B cell (primary cell): ENCODE measurements around the gene SNX32. TPM values are rescaled to one million over a fixed set of nuclear protein-coding genes. Genes with fewer than 3 reads are reported as not detected.

ENCODE experiments used
- ATAC-seq: fragments of 200-7000 bp; cut with Tn5 transposase; one replicate; pipeline ENCODE4 v1.10.0; 2021; ENCODE audit warnings: low read depth, mild to moderate bottlenecking, moderate number of reproducible peaks, moderate library complexity
- CTCF ChIA-PET: fragments of 350-600 bp; sonication (Branson Sonifier 250); formaldehyde crosslinking; loops from one replicate; lab custom pipeline; 2021; ENCODE audit warnings: antibody characterized with exemption, inconsistent platforms; lab: Charles Lee
- POLR2A ChIA-PET: fragments of 350-600 bp; sonication (Branson Sonifier 250); formaldehyde crosslinking; loops from one replicate; lab custom pipeline; 2021; ENCODE audit warnings: antibody characterized with exemption; lab: Charles Lee
- DNase-seq: peaks from one replicate; pipeline ENCODE4 v3.0.0; 2013
- H2AFZ ChIP-seq: 2 replicates; pipeline ENCODE4 v1.6.1; 2012; ENCODE audit warnings: mild to moderate bottlenecking, low read depth, low read length; ENCODE audit not compliant: insufficient read depth, poor library complexity, severe bottlenecking
- H3K27ac ChIP-seq, 2 donors: 1 replicate in 1 of 2; 2 replicates in 1 of 2; pipeline ENCODE4 v1.5.1; 2012 to 2013; ENCODE audit warnings: low read length in 2 of 2, mild to moderate bottlenecking in 2 of 2, moderate library complexity in 1 of 2
- H3K27me3 ChIP-seq, 4 experiments: fragments of 200-600 bp in 1 of 4; sonication (generic) in 1 of 4; replicated peaks in 1 of 4; 1 replicate in 2 of 4; 2 replicates in 2 of 4; pipeline versions ENCODE4 v1.6.1 to v1.7.0; 2013 to 2016; ENCODE audit warnings: low read length in 3 of 4, mild to moderate bottlenecking in 2 of 4, mixed read lengths in 1 of 4, moderate library complexity in 1 of 4; ENCODE audit not compliant: insufficient read depth in 4 of 4, control insufficient read depth in 3 of 4; ENCODE audit errors: control extremely low read depth in 1 of 4
- H3K36me3 ChIP-seq, 2 experiments: replicated peaks in 1 of 2; 1 replicate in 1 of 2; 2 replicates in 1 of 2; pipeline versions ENCODE4 v1.6.1 to v1.7.1; 2013; ENCODE audit warnings: low read length in 1 of 2; ENCODE audit not compliant: insufficient read depth in 2 of 2, control insufficient read depth in 1 of 2; ENCODE audit errors: control extremely low read depth in 1 of 2, extremely low read depth in 1 of 2
- H3K4me1 ChIP-seq, 2 donors: fragments of 200-600 bp in 1 of 2; sonication (generic) in 1 of 2; 1 replicate in 1 of 2; 2 replicates in 1 of 2; pipeline versions ENCODE4 v1.5.1 to v1.6.1; 2013 to 2017; ENCODE audit warnings: low read length in 2 of 2; ENCODE audit not compliant: control insufficient read depth in 2 of 2, insufficient read depth in 2 of 2
- H3K4me2 ChIP-seq: replicated peaks from 2 replicates; pipeline ENCODE3; 2012; ENCODE audit warnings: mild to moderate bottlenecking, low read depth, low read length; ENCODE audit not compliant: poor library complexity, severe bottlenecking
- H3K4me3 ChIP-seq, 5 experiments: fragments of 200-600 bp in 1 of 5; sonication (generic) in 1 of 5; 1 replicate in 3 of 5; 2 replicates in 2 of 5; pipeline versions ENCODE4 v1.5.1 to v1.7.0; 2011 to 2016; ENCODE audit warnings: low read length in 4 of 5, mild to moderate bottlenecking in 4 of 5, low read depth in 2 of 5, control low read depth in 1 of 5, moderate library complexity in 1 of 5; ENCODE audit not compliant: insufficient read depth in 1 of 5; ENCODE audit errors: control extremely low read depth in 1 of 5, extremely low read depth in 1 of 5
- H3K79me2 ChIP-seq: fragments of 200-600 bp; sonication (generic); one replicate; pipeline ENCODE4 v1.6.0; 2016; ENCODE audit warnings: low read length; ENCODE audit not compliant: control insufficient read depth, insufficient read depth
- H3K9ac ChIP-seq: fragments of 200-600 bp; sonication (generic); 2 replicates; pipeline ENCODE4 v1.6.1; 2017; ENCODE audit warnings: mild to moderate bottlenecking, low read length, moderate library complexity
- H3K9me3 ChIP-seq, 3 donors: one replicate each; pipeline versions ENCODE4 v1.6.1 to v1.7.1; 2013; ENCODE audit warnings: low read length in 2 of 3; ENCODE audit not compliant: control insufficient read depth in 2 of 3, insufficient read depth in 1 of 3; ENCODE audit errors: control extremely low read depth in 1 of 3
- H4K20me1 ChIP-seq: 2 replicates; pipeline ENCODE4 v1.6.0; 2012; ENCODE audit warnings: mild to moderate bottlenecking, low read length; ENCODE audit not compliant: insufficient read depth, control insufficient read depth, poor library complexity, severe bottlenecking
- H3K27ac Mint-ChIP-seq: one replicate; pipeline ENCODE4 v1.8.0; 2021; ENCODE audit warnings: mixed read lengths
- H3K27me3 Mint-ChIP-seq: one replicate; pipeline ENCODE4 v1.8.0; 2021; ENCODE audit warnings: mixed read lengths
- H3K4me1 Mint-ChIP-seq: one replicate; pipeline ENCODE4 v1.8.0; 2021; ENCODE audit warnings: mixed read lengths
- H3K4me3 Mint-ChIP-seq: one replicate; pipeline ENCODE4 v1.8.0; 2021; ENCODE audit warnings: mixed read lengths
- H3K9me3 Mint-ChIP-seq: one replicate; pipeline ENCODE4 v1.8.0; 2022; ENCODE audit warnings: mixed read lengths; ENCODE audit not compliant: insufficient read depth
- EZH2 ChIP-seq: IDR thresholded peaks from 2 replicates; pipeline ENCODE4 v1.6.1; 2012; ENCODE audit warnings: borderline replicate concordance, low read depth, mild to moderate bottlenecking, moderate library complexity, low read length; ENCODE audit not compliant: insufficient read depth, poor library complexity, severe bottlenecking
- WGBS: methylation state at CpG from one replicate; pipeline ENCODE4 v1.1.5; 2013; ENCODE audit warnings: missing lambda C conversion rate; ENCODE audit not compliant: insufficient coverage; 5-methylcytosine and 5-hydroxymethylcytosine counted together
- intact Hi-C: fragments of 100-400 bp; cut with micrococcal nuclease; formaldehyde crosslinking; loops from one replicate; pipeline ENCODE4 v1.10.0; 2022
- polyA plus RNA-seq: library from polyadenylated mRNA; depleted of rRNA; stranded (reverse); fragments of >200 nt; gene quantifications from 2 replicates; pipeline ENCODE4 v1.2.3, GENCODE V29; 2012
- total RNA-seq, 2 donors: library from RNA; stranded (reverse); fragments of 120-200 nt in 1 of 2; gene quantifications; 1 replicate in 1 of 2; 2 replicates in 1 of 2; pipeline versions ENCODE4 v1.2.3 to v1.2.4, GENCODE V29; 2013 to 2022
- TF ChIP-seq, protein P1 (sequence below): fragments of 200-600 bp; IDR thresholded peaks from one replicate; pipeline ENCODE4 v1.8.0; 2022; ENCODE audit warnings: antibody characterized with exemption, mild to moderate bottlenecking

Gene SNX32
- total and polyA plus RNA-seq, 2 donors (not counting 1 experiment from before 2014, with no cell fraction given): 0.57 to 0.89 TPM

DNA sequence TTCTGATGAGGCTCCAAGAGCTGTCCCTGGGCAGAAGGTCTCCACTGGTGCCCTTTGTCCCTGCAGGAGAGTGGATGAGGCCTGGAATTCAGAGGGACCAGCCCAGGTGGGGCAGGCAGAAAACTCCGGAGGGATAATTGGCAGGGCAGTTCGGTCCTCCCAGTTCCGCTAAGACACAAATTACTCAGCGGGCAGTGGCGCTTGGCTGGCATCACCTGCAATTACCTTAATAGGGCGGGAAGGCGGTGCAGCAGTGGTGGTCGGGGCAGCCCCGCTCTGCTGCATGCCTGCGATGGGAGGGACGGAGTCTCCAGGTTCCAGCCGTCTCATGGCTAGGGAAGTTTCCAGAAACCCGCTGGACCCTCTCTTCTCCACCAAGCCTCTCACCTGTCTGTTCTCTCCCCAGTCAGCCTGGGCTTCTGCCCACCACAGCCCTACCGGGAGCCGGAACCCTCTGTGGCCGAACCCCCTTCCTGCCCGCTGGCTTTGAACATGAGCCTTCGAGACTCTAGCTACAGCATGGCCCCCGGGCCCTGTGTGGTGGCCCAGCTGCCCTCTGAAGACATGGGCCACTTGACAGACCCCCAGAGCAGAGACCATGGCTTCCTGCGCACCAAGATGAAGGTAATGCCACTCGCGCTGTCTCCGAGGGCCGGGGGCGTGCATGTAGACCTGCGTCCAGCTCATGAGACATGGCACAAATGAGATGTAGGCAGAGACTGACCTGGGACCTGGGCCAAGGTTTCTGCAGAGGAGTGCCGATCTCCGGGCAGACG, 40.0 kb upstream of the SNX32 start:
- CTCF ChIA-PET: interaction anchor here (0.6 kb wide), 1 partner anchor 790 kb away, joined by 4 read pairs; no protein-coding TSS in a partner anchor
- Mint-ChIP-seq H3K4me3 (no peak overlapping the region), H3K27ac (no peak overlapping the region), H3K4me1 (peaks cover 26% of the 10 kb centered on the region), H3K27me3 (peaks cover 4% of the 10 kb centered on the region), H3K9me3 (no peaks in the 10 kb centered on the region)
- POLR2A ChIA-PET: no interaction called here
- Histone ChIP-seq H2AFZ (no peak overlapping the region), H3K4me3 (no peak overlapping the region), H3K79me2 (no peaks in the 10 kb centered on the region), H3K4me1 (peaks cover 5 to 20% of the 10 kb centered on the region in 2 donors), H3K27me3 (peaks cover 0 to 45% (median 15%) of the 10 kb centered on the region in 4 experiments), H3K27ac (no peak overlapping the region), H3K36me3 (no peaks in the 10 kb centered on the region), H3K9ac (no peak overlapping the region), H3K4me2 (no peak overlapping the region), H4K20me1 (no peaks in the 10 kb centered on the region), H3K9me3 (peaks cover 0 to 9% (median 0%) of the 10 kb centered on the region in 3 donors)
- ATAC-seq (no peak), DNase-seq (no peak)
- 95% methylated on average over 29 of the region's 29 CpGs for WGBS
- intact Hi-C loops: no loop called here
- TF ChIP-seq, protein P1, sequence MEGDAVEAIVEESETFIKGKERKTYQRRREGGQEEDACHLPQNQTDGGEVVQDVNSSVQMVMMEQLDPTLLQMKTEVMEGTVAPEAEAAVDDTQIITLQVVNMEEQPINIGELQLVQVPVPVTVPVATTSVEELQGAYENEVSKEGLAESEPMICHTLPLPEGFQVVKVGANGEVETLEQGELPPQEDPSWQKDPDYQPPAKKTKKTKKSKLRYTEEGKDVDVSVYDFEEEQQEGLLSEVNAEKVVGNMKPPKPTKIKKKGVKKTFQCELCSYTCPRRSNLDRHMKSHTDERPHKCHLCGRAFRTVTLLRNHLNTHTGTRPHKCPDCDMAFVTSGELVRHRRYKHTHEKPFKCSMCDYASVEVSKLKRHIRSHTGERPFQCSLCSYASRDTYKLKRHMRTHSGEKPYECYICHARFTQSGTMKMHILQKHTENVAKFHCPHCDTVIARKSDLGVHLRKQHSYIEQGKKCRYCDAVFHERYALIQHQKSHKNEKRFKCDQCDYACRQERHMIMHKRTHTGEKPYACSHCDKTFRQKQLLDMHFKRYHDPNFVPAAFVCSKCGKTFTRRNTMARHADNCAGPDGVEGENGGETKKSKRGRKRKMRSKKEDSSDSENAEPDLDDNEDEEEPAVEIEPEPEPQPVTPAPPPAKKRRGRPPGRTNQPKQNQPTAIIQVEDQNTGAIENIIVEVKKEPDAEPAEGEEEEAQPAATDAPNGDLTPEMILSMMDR: no peak
- no peak for TF ChIP-seq EZH2
